Keratinocyte (primary cell): ENCODE data around the gene DKK3. TPM values are rescaled to one million over a fixed set of nuclear protein-coding genes. Genes with fewer than 3 reads are reported as not detected.

ENCODE experiments used
- DNase-seq: peaks from one replicate; pipeline ENCODE4 v3.0.0-alpha.2; 2011; ENCODE audit warnings: low read depth, missing footprints, low spot score
- FAIRE-seq: peaks from 2 replicates; lab custom pipeline; 2011; peaks lifted over from hg19 to GRCh38; lab: Jason Lieb, UNC
- H2AFZ ChIP-seq: 2 replicates; pipeline ENCODE4 v1.6.0; 2012; ENCODE audit warnings: low read length, control low read depth, inconsistent platforms; ENCODE audit not compliant: control insufficient read depth
- H3K27ac ChIP-seq: 2 replicates; pipeline ENCODE4 v1.5.1; 2011; ENCODE audit warnings: low read length; ENCODE audit not compliant: control insufficient read depth, insufficient read depth
- H3K27me3 ChIP-seq: 3 replicates; pipeline ENCODE4 v1.6.0; 2011; ENCODE audit warnings: low read length; ENCODE audit not compliant: control insufficient read depth, insufficient read depth; ENCODE audit errors: extremely low read depth
- H3K36me3 ChIP-seq, 2 experiments: 2 replicates in 1 of 2; 3 replicates in 1 of 2; pipeline ENCODE4 v1.5.1; 2011; ENCODE audit warnings: low read length in 2 of 2, mild to moderate bottlenecking in 1 of 2; ENCODE audit not compliant: control insufficient read depth in 2 of 2, insufficient read depth in 2 of 2; ENCODE audit errors: extremely low read depth in 1 of 2
- H3K4me1 ChIP-seq: 3 replicates; pipeline ENCODE4 v1.5.1; 2011; ENCODE audit warnings: low read length; ENCODE audit not compliant: control insufficient read depth, insufficient read depth; ENCODE audit errors: extremely low read depth
- H3K4me2 ChIP-seq: 3 replicates; pipeline ENCODE4 v1.6.0; 2011; ENCODE audit warnings: low read depth, low read length; ENCODE audit not compliant: control insufficient read depth, insufficient read depth; ENCODE audit errors: extremely low read depth
- H3K4me3 ChIP-seq, 3 experiments: fragments of 200-600 bp in 1 of 3; sonication (generic) in 1 of 3; 2 replicates in 2 of 3; 3 replicates in 1 of 3; pipeline ENCODE4 v1.5.1; 2011 to 2016; ENCODE audit warnings: low read length in 3 of 3, mild to moderate bottlenecking in 3 of 3, control low read depth in 2 of 3, inconsistent platforms in 1 of 3, low read depth in 1 of 3, mixed read lengths in 1 of 3, mixed run types in 1 of 3, moderate library complexity in 1 of 3; ENCODE audit not compliant: control insufficient read depth in 2 of 3, insufficient read depth in 2 of 3; ENCODE audit errors: extremely low read depth in 1 of 3
- H3K79me2 ChIP-seq: 2 replicates; pipeline ENCODE4 v1.6.0; 2012; ENCODE audit warnings: low read length; ENCODE audit not compliant: control insufficient read depth, insufficient read depth
- H3K9ac ChIP-seq: 3 replicates; pipeline ENCODE4 v1.6.0; 2011; ENCODE audit warnings: low read length; ENCODE audit not compliant: control insufficient read depth, insufficient read depth; ENCODE audit errors: extremely low read depth
- H3K9me1 ChIP-seq: 3 replicates; pipeline ENCODE4 v1.6.0; 2011; ENCODE audit warnings: low read length; ENCODE audit not compliant: control insufficient read depth, insufficient read depth; ENCODE audit errors: extremely low read depth
- H3K9me3 ChIP-seq: 2 replicates; pipeline ENCODE4 v1.5.1; 2012; ENCODE audit warnings: low read depth, low read length; ENCODE audit not compliant: control insufficient read depth
- H4K20me1 ChIP-seq: 3 replicates; pipeline ENCODE4 v1.6.0; 2011; ENCODE audit warnings: low read length; ENCODE audit not compliant: control insufficient read depth, insufficient read depth; ENCODE audit errors: extremely low read depth
- EZH2 ChIP-seq: IDR thresholded peaks from one replicate; pipeline ENCODE4 v1.6.1; 2012; ENCODE audit warnings: inconsistent platforms, mild to moderate bottlenecking, low read length, moderate library complexity
- dilution Hi-C: fragments of 300-500 bp; cut with MboI; formaldehyde crosslinking; loops from one replicate; pipeline ENCODE4 v1.7.0; 2020; ENCODE audit warnings: low sequenced_read_pairs; ENCODE audit not compliant: extremely low pct_ligation_motif_present
- polyA plus RNA-seq, 5 experiments: library from polyadenylated mRNA; depleted of rRNA in 3 of 5; stranded (reverse) in 3 of 5; stranded (forward) in 1 of 5; unstranded in 1 of 5; fragments of >200 nt; gene quantifications; 1 replicate in 1 of 5; 2 replicates in 3 of 5; 3 replicates in 1 of 5; pipeline versions ENCODE4 v1.2.1 to v1.2.3, GENCODE V29; 2011 to 2012; ENCODE audit warnings: missing spikeins in 2 of 5, low read depth in 1 of 5, low replicate concordance in 1 of 5
- TF ChIP-seq, protein P1 (sequence below), 3 experiments: IDR thresholded peaks in 1 of 3; conservative IDR thresholded peaks in 1 of 3; optimal IDR thresholded peaks in 1 of 3; 2 replicates in 2 of 3; 3 replicates in 1 of 3; pipeline versions ENCODE3 to v1.5.1; 2011; ENCODE audit warnings: low read length in 3 of 3, mild to moderate bottlenecking in 3 of 3, moderate library complexity in 2 of 3, control low read depth in 1 of 3, inconsistent platforms in 1 of 3; ENCODE audit not compliant: insufficient read depth in 2 of 3; ENCODE audit errors: extremely low read depth in 1 of 3

Gene DKK3
- polyA plus RNA-seq, 1 donor (not counting 4 experiments of a cell fraction or from before 2014, with no cell fraction given) = 712 TPM

DNA sequence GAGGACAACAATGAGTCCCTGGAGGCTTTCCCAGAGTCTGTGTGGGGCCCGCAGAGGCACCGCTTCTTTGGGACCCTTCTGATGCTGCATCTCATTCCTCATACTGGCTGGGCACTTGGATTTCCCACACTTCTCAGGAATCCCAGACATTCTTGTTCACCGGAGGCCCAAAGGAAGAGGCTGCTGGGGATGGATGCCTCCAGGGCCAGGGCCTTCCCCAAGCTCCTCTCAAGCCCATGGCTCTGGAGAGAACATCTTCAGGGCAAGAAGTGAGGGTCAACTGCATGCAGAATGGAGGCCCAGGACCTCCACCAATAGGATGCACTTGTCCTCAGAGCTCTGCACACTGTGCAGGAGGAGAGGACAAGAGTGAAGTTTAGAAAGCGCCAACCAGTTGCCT, 34.6 kb downstream of the DKK3 start:
- Histone ChIP-seq H3K9me3 (no peaks in the 10 kb centered on the region), H3K27me3 (no peaks in the 10 kb centered on the region), H3K9ac (no peak overlapping the region), H3K4me3 (no peak overlapping the region), H3K4me2 (no peak overlapping the region), H2AFZ (no peak overlapping the region), H3K4me1 (peaks cover 36% of the 10 kb centered on the region), H3K79me2 (peaks cover 27% of the 10 kb centered on the region), H4K20me1 (no peaks in the 10 kb centered on the region), H3K36me3 (peaks cover 16 to 41% of the 10 kb centered on the region in 2 experiments), H3K9me1 (no peaks in the 10 kb centered on the region), H3K27ac (no peak overlapping the region)
- FAIRE-seq = no peak
- TF ChIP-seq EZH2 = no peak
- TF ChIP-seq, protein P1, sequence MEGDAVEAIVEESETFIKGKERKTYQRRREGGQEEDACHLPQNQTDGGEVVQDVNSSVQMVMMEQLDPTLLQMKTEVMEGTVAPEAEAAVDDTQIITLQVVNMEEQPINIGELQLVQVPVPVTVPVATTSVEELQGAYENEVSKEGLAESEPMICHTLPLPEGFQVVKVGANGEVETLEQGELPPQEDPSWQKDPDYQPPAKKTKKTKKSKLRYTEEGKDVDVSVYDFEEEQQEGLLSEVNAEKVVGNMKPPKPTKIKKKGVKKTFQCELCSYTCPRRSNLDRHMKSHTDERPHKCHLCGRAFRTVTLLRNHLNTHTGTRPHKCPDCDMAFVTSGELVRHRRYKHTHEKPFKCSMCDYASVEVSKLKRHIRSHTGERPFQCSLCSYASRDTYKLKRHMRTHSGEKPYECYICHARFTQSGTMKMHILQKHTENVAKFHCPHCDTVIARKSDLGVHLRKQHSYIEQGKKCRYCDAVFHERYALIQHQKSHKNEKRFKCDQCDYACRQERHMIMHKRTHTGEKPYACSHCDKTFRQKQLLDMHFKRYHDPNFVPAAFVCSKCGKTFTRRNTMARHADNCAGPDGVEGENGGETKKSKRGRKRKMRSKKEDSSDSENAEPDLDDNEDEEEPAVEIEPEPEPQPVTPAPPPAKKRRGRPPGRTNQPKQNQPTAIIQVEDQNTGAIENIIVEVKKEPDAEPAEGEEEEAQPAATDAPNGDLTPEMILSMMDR (optimal IDR thresholded peaks at IDR 0.05 in 1 of 3, IDR thresholded peaks at IDR 0.05 in 1 of 3, conservative IDR thresholded peaks at IDR 0.05 in 1 of 3; ENCODE audit: extremely low read depth in 1 of 3, insufficient read depth in 2 of 3, low read length in 3 of 3) = no peak
- no peak for DNase-seq
- dilution Hi-C loops = no loop called here

DNA sequence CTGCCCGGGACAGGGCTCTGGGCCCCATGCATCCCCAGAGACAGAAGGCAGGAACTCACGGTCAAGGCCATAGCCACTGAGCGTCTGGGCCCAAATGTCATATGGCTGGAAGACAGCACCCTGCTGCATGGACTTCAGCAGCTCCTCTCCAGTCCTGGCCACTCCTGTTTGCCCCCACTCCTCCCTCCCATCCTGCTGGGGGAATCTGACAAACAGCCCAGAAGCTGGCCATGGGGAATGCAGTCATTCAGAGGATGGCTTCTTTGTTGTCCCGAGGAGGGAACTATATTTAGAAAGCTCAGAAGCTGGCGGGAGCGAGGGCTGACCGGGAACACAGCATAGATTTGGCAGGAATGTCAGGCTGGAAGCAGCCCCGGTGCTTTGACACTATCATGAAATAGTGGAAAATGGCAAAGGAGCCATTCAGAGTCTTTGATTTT, 35.0 kb downstream of the DKK3 start:
- Histone ChIP-seq H4K20me1 (no peaks in the 10 kb centered on the region), H3K4me2 (no peak overlapping the region), H3K9me3 (no peaks in the 10 kb centered on the region), H3K79me2 (peaks cover 27% of the 10 kb centered on the region), H2AFZ (no peak overlapping the region), H3K36me3 (peaks cover 17 to 39% of the 10 kb centered on the region in 2 experiments), H3K9ac (no peak overlapping the region), H3K4me1 (peaks cover 34% of the 10 kb centered on the region), H3K4me3 (no peak overlapping the region), H3K27me3 (no peaks in the 10 kb centered on the region), H3K9me1 (no peaks in the 10 kb centered on the region), H3K27ac (no peak overlapping the region)
- DNase-seq = no peak
- dilution Hi-C loops = no loop called here
- TF ChIP-seq EZH2 = no peak
- TF ChIP-seq, protein P1 (optimal IDR thresholded peaks at IDR 0.05 in 1 of 3, IDR thresholded peaks at IDR 0.05 in 1 of 3, conservative IDR thresholded peaks at IDR 0.05 in 1 of 3; ENCODE audit: extremely low read depth in 1 of 3, insufficient read depth in 2 of 3, low read length in 3 of 3) = no peak
- FAIRE-seq = no peak
